NCI-H1694 (cell line): ENCODE measurements around the gene EFNA3.

Experiments used
- DNase-seq: peaks from one replicate; lab custom pipeline; 2025; lab: John Stamatoyannopoulos, UW

The EFNA3 gene

DNA sequence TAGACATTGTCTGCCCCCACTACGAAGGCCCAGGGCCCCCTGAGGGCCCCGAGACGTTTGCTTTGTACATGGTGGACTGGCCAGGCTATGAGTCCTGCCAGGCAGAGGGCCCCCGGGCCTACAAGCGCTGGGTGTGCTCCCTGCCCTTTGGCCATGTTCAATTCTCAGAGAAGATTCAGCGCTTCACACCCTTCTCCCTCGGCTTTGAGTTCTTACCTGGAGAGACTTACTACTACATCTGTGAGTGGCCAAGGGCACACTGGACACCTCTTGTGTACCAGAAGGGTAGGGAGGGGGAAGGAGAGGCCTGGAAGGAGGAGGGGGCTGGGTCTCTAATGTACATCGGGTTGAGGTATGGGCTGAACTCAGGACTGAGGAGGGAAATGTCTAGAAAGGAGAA lies 11.9 kb upstream of the EFNA3 start:
- DNase-seq, result no peak

DNA sequence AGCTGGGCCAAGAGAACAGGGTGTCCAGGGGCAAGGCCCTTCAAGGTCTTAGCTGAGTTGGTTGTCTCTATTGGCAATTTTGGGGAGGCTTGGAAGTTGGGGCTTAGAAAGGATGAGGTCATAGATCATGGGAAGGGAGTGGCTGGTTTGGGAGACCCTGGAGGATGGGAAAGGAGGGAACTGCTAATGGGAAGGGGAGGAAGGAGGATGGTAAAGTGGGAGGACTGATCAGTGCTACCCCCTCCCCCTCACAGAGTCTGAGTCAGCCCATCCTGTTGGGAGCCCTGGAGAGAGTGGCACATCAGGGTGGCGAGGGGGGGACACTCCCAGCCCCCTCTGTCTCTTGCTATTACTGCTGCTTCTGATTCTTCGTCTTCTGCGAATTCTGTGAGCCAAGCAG lies 10.0 kb upstream of the EFNA3 start:
- no peak for DNase-seq

DNA sequence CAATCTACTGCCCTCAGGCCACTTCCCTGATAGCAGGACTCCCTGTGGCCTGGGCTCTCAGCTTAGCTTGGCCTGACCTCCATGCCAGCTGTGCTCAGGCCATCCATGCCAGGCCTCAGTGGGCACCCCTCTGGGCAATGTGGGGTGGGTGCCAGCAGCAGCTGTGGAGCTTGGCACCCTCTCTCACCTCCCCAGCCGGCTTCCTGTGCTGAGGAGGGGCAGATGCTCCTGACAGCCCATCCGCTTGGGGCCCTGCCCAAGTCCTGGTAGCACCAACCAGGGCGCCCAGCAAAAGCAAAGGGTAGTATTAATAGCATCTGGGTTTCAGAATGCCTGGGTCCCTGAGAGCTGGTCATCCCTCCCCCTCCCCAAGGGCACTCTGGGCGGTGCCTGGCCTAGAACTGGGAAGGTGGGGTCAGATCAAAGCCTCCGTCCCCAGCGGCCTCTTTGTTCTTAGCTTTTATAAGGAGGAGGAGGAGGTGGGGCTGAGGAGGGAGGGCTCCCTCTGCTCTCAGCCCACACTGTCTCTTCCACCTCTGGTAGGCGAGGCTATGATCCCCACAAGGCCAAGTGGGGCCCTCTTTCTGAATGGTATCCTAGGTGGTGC lies 9.0 kb upstream of the EFNA3 start:
- peak; percentile 55 for DNase-seq

DNA sequence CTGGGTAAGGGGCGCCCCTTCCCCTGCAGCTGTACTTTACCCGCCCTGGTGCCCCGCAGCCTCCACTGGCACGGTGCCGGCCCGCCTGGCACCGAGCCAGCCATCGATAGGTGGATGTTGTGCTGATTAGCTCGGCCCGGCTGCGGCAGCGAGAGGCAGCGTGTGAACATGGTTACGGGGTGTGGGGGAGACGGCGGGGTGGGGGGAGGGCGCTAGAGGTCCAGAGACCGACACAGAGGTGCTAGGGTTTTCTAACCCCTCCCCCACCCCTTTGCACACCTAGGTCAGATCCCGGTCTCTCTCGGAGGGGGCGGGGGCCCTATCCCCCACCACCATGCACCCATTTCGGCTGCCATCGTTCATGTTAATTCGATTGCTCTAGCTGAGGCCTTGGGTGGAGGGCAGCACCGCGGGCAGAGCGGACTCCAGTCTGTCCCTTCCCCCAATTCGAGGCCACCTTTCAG lies 8.4 kb upstream of the EFNA3 start:
- no peak for DNase-seq

DNA sequence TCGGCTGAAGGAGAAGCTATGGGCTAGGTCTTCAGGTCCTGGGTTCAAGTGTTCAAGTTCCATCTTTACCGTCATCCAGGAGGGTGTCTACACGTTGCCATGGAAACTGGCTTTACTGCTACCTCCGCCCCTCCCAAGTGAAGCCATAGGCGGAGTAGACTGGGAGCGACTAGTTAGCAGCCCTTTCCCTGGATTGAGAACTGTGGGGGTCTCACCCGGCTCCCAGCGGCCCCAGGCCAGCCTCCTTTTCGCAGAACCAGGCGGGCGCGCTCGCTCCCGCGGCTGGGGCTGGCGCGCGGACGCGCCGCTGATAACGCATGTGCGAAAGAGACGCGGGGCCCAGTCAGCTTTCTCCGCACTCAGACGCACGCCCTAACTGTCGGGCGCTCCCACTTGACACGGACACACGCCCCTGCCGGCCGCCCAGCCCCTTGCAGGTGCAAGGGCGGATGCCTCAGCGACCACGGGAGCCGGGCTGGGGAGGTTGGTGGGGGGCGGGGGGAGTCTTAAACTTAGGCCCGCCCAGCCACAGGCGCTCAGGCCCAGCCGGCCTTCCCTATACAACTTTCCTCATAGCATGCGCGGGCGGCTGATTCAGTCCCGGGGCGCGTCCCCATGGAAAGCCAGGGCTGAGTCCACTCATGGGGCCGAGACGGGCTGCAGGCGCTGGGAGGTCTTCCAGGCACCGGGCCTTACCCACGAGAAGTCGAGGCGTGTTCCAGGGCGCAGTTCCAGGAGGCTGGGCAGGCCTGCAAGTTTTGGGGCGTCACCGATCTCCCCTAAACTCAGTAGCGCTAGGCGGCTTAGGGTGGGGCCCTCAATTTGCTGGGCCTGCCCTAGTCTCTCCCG lies 7.7 kb upstream of the EFNA3 start:
- DNase-seq, result no peak

DNA sequence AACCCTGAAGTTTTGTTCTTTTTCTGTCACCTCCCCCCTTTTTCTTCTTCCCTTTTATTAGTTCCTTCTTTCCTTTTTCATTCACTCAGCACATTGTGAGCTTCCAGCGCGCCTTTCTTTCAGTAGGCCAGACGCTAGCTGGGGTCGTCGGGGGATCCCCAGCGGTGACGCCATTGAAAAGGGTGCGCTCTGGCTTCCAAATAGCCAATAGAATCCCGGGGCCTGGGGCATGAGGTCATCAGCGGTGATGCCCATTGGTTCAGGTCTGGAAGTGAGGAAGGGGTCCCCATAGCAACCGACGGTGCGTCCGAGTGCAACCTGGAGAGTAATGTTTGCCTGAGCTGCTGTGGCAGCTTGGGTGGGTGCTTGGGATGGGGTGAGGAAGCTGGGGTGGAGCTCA lies 6.9 kb upstream of the EFNA3 start:
- no peak for DNase-seq

DNA sequence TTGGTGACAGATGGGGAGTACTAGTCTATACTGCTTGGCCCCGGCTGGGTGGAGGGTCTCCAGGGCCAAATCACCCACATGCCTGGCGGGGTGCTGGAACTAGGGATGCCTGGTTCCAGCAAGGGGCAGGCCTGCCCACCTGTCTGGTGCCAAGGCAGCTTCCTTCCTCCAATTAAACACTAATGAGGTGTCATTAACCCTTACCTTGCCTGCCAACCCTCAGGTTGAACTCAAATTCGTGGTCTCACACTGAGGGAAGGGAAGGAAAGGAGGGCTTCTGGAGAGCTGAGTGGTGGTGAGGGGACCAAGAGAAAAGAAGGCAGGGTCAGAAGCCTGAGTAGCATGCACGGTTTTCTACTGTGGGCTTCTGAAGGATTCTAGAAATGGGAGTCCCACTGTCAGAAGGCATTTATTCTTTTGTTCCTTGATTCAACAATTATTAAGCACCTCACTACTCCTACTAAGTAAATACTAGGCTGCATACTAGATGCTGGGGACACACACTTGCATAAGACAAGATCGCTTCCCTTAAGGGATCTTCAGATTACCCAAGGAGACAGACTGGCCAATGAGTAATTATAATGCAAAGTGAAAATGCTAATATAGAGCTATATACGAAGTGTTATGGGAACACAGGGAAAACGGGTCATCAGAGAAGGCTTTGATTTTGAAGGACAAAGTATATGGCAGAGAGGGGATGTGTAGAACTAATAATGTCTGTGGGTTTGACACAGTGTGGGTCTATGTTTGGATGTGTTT lies 5.9 kb upstream of the EFNA3 start:
- DNase-seq, result no peak

DNA sequence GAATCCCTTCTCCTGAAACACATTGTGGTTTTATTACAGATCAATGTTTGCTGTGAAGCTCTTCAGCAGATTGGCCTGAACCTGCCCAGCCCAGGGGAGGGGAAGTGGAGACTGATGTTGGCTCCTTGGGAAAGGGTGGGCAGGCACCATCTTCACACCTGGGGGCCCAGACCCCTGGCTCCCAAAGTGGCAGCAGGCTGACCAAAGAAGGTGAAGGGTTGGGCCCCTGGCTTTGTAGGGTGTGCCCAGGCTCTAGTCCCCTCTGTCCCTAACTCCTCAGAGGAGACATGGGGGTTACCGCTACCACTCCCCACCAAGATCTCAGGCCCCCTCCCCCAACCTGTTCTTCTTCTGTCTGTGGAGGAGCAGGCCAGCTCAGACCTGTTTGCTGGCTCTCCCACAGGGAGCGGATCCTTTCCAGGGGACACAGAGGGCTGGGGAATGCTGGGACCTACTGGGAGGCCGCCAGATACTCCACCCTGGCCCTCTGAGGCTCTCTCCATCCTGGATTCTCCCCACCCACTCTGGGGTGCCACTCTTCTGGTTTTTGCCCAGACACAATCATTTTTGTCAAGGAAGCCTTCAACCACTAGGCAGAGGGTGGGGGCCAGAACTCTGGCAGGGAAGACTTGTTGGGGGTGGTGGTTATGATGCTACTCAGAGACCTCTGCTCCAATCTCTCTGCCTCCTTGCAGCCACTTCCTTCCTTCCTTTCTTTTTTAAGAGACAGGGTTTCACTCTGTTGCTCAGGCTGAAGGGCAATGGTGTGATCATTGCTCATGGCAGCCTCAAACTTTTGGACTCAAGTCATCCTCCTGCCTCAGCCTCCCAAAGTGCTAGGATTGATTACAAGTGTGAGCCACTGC lies 5.0 kb upstream of the EFNA3 start:
- DNase-seq, result no peak

DNA sequence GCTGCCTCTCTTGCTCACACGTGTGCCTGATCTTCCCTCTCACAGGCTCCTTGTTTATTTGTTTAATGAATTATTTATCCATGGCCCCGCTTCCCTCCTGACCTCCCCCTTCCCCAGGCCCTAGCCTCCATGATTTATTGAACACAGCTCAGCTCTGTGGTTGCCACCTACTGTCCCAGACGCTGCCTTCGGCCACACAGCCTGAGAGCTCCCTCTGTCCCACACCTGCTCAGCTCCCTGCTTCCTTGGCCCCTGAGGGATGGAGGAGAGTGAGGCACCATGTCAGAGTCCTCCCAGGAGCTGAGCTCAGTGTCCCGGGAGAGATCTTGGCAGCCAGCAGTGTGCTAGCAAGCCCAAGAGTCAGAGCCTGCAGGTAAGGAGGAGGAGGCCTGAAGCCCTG lies 3.1 kb upstream of the EFNA3 start:
- no peak for DNase-seq

DNA sequence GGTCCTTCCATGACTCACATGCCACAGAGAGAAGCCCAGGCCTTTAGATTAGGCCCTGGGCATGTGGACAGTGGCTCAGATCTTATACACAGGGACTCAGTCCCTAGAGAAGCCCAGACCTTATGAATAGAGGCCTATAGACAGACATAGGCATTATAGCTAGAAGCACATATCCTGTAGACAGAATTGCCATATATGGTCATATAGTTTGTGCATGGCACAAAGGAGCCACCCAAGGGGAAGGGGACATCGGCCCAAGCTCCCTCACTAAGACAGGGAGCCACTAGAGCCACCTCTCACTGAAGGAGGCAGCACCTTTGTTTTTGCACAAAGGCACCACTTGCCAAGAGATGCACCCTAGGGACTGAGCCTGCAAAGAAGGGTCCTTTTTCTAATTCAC lies 2.3 kb upstream of the EFNA3 start:
- no peak for DNase-seq

DNA sequence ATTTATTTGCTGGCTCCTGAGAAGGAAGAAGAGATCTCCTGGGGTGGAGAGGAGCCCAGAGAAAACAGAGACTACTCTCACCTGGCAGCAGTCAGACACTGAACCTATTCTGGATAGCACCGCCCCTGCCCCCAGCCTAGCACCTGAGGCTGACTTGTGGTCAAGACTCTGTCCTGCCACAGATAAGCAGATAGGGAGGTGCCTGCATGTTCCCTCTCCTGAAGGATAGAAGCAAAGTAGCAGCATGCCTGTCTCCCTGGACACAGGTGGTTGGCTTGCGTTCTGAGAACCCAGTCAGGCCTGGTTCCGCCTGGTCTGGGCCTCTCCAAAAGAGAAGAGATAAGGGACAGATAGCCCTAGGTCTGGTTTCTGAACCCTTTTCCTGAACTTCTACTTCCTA lies 1.3 kb upstream of the EFNA3 start:
- DNase-seq, result no peak

DNA sequence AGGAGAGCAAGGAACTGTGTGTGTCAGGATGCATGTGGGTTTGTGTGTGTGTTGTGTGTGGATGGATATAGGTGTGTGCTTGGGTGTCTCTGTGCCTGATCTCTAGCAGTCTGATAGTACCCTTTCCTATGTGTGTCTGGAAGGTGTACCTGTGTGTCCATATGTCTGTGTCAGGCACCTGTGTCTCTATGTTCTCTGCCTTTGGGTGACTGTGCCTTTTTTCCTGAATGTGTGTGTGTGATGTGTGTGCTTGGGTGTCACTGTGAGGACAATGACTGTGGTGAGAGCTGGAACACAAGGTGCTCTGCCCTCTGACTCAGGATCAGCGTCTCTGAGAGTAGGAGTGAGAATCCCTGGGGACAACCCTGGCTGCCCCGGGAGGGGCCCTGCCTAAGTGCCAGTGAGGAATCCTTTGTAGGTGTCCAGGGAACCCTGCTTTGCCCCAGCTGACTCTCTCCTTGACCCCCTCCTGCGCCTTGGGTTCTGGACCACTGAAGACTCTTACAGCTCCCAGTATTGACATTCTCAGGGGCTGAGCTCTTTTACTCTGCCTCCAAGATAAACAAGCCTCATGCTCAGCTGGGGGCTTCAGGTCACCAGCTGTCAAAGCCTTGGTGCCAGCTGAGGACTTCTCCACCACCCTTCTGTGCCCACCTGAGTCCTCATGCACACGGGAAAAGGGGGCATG lies 735 bp upstream of the EFNA3 start:
- no peak for DNase-seq

DNA sequence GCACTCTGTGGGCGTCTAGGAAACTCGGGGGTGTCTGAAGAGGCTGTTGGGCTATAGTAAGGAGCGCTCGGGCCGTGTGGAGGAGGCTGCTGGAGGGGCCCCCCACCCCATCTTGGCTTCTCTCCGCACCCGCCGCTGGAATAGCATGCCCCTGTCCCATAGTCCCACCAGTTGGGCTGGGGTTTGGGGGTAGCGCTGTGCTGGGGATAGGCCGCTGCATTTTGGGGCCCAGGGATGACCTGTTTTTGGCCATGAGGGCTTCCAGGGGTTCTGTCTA lies 511 bp downstream of the EFNA3 start:
- no peak for DNase-seq

DNA sequence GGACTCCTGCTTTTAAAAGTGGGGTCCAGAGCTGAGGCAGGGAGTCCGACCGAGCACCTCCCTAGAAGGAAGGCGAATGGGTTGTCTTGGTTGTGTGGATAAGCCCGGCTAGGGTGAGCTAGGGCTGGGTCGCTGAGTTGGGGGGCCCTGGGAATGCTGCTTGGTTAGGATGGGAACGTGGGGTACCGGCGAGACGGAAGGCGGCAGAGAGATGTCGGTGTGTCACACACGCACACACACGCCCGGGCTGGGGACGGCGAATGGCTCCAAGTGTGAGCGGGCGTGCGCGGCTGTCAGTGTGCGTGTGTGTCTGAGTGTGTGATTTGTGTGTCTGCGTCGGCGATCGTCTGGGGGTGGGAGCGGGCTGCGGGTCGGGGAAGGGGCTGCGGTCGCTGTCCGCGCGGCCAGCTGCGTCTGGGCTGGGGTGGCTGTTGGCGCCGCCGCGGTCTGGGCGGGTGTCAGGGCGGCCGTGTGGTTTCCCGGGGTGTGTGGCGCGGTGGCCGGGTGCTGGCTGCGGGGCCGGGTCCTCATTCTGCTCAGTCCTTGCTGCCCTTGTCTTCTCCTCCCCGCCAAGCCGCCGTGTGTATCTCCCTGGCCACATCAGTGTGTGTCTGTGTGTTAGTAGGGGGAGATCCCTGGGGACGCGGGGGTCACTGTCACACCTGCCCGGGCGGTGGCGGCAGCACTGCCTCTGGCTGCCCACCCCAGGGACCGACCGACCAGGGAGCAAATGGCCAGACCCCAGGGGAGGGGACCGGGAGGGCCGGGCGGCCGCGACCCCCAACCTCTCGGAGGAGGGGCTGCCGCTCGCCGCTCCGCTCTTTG lies 1.1 kb downstream of the EFNA3 start:
- DNase-seq, result peak; percentile 21

DNA sequence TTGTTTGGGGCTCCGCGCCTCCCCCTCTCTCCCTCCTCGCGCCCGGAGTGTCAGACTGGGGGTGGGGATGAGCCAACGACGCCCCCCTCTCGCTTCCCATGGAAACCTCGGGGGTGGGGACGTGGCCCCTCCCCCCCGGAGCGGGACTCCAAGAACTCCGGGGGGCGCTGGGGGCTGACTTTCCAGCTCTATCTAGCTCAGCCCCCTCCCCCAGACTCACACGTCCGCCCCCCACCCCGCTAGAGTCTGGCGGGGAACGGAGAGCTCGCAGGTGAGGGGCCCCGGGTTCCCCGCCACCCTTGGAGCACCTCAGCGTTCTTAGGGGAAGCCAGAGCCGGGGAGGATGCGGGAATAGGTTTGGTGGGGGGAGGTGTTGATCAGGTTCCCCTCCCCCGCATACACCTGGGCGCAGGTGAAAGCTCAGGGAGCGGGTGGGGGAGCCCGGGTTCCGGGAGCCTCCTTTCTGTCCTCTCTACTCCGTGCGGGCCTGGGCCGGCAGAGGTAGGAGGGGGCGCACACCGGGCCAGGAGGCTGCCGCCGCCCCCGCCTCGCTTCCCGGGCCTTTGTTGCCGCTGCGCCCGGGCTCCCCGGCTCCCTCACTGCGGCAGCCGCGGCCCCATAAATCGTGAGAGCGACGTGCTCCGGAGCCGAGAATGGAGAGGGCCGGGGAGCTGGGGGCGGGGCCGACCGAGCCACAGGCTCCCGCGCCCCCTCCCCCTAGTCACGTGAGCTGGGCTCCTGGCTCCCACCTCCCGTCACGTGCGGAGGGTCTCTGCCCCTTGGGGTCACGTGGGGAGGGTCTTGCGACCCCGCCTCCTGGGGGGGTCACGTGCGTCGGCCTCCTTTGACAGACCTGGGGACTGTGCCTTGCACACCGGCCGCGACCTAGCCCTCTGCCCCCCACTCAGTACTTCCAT lies 1.9 kb downstream of the EFNA3 start:
- peak; percentile 96 for DNase-seq

DNA sequence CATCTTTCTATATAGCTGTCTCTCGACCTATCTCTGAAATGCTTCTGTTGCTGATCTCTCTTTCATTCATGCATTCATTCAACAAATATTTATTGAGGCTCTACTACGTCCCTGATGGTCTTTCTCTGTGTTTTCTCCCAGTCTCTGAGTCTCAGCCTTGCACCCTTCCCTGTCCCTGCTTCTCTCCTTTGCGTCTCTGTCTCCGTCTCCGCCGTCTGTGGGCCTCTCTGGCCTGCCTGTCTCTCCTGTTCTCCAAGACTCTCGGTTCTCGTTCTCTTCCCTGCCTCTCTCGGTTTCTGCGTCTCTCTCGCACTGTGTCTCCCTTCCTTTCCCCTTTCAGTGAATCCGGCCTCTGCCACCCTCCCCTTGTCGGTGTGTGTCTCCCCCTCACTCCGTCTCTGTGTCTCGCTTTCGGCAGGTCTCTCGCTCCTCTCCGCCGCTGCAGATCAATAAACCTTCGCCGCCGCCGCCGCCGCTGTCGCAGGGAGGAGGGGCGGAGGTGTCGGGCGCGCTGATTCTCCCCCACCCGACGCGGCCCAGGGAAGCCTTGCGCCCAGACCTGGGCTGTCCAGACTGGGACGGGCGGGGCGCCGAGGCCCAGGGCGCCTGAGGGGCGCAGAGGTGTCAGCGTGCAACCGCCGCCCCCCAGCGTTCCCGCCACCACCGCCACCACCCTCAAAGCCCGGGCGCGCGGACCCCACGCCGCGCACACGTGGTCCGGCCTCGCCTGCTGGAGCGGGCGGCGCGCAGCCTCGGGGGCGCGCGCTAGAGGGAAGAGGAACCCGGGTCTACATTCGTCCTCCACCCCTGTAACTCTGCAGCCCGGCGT lies 3.0 kb downstream of the EFNA3 start:
- no peak for DNase-seq

DNA sequence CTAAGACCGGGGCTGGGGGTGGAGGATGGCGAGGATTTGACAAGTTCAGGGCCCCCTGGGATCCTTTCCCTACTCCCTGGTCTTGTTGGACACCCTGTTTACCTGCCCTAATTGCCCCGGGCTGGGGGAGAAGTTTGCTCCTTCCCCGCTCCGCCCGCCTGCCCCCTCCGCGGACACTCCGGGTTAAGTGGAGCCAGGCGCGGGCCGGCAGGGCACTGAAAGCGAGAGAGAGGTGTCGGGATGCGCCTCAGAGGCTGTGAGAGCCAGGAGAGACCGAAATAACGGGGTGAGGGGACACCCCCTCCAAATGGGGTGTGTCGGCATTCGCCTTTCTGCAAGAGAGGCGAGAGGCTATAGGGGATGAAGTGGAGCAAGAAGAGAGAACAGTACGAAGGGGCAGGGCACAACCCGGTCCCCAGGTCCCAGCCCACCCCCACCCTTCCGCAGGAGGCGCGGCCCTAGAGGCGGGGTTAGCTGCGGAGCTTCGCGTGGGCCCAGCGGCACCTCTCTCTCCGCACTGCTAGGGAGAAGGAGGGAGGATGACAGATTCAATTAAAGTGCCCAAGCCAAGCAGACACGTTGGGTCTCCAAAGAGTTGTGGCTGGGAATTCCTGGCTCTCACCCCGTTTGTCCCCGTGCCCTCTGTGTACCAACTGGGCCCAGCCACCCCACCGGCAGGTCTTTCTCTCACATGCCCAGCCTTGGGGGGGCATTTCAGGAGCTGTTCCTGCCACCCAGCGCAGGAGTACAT lies 3.8 kb downstream of the EFNA3 start:
- no peak for DNase-seq

DNA sequence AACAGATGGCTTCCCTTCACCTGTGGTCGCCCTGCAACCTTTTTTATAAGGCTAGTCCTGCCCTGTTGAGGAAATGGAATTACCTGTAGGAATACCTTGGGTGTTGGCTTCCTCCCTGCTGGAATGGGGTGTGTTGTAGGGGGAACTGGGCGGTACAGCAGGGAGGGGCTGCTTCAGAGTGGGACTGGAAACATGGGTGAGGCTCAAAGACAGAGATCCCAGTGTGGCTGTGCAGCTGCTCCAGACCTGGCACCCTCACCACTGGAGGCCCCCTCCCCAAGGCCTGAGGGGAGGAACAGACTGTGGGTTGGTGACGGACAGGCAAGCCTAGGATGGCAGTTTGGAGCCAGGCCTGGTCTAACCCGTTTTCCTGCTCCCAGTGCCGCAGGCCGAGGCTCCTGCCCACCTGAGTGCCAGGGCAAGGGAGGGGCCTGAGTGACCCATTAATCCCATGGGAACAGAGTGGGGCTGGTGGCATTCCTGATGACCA lies 4.5 kb downstream of the EFNA3 start:
- no peak for DNase-seq
